GM21825 (cell line): ENCODE results near the gene BIRC5.

Experiments
- ATAC-seq: cut with Tn5 transposase; IDR thresholded peaks from one replicate; pipeline ENCODE4 v1.9.1; 2021; ENCODE audit warnings: mild to moderate bottlenecking, moderate library complexity; ENCODE audit not compliant: unreplicated experiment

BIRC5 gene

GRCh38 chr17:78271419-78272170 lies 57.5 kb downstream of the BIRC5 start:
- no peak for ATAC-seq

GRCh38 chr17:78272181-78272913 lies 58.3 kb downstream of the BIRC5 start:
- ATAC-seq = peak; percentile 62

GRCh38 chr17:78272914-78273258 lies 58.8 kb downstream of the BIRC5 start:
- ATAC-seq = no peak

GRCh38 chr17:78273813-78274212 lies 59.8 kb downstream of the BIRC5 start:
- ATAC-seq = no peak
